Fibroblast of lung (primary cell): ENCODE measurements around the gene RTN3.

ENCODE experiments used
- CTCF ChIP-seq, 2 donors: IDR thresholded peaks in 1 of 2; conservative IDR thresholded peaks in 1 of 2; 1 replicate in 1 of 2; 2 replicates in 1 of 2; pipeline ENCODE4 v1.5.1; 2011 to 2012; ENCODE audit warnings: low read length in 2 of 2, control low read depth in 1 of 2, inconsistent platforms in 1 of 2, low read depth in 1 of 2, mild to moderate bottlenecking in 1 of 2
- EZH2 ChIP-seq: IDR thresholded peaks from 2 replicates; pipeline ENCODE4 v1.5.1; 2012; ENCODE audit warnings: low read length, control low read depth, mild to moderate bottlenecking; ENCODE audit errors: missing control alignments

GRCh38 chr11:63763496-63764339 lies 82.4 kb downstream of the RTN3 start:
- no peak for TF ChIP-seq CTCF (conservative IDR thresholded peaks at IDR 0.05 in 1 of 2, IDR thresholded peaks at IDR 0.05 in 1 of 2; ENCODE audit: low read depth in 1 of 2, low read length in 2 of 2)
- no peak for TF ChIP-seq EZH2
